GM21367 (cell line): ENCODE results near the gene OR7C2.

Experiments used
- ATAC-seq: cut with Tn5 transposase; IDR thresholded peaks from one replicate; pipeline ENCODE4 v1.9.1; 2021; ENCODE audit not compliant: unreplicated experiment

OR7C2 gene

DNA sequence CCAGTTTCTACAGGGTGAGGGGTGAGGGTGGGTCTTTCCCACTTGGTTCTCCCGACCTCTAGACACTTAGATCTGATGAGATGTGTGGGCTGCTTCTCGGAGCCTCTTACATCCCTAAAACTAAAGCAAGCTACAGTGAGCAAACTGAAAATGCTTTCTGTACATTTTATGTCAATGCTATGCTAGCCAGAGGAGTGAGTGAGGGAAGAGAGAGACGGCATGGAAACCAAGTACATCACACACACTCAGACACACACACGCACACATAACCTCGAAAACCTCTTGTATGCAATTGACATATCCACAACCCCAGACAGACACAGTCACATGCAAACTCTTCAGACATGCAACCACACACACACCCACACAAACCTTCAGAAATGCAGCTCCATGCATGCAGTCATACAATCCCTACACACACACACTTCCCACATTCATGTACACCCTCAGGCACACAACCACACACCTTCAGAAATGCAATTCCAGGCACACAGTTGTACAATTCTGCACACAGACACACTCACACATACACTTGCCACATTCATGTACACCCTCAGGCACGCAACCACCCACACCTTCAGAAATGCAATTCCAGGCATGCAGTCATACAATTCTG lies 37.0 kb downstream of the OR7C2 start:
- ATAC-seq = no peak

DNA sequence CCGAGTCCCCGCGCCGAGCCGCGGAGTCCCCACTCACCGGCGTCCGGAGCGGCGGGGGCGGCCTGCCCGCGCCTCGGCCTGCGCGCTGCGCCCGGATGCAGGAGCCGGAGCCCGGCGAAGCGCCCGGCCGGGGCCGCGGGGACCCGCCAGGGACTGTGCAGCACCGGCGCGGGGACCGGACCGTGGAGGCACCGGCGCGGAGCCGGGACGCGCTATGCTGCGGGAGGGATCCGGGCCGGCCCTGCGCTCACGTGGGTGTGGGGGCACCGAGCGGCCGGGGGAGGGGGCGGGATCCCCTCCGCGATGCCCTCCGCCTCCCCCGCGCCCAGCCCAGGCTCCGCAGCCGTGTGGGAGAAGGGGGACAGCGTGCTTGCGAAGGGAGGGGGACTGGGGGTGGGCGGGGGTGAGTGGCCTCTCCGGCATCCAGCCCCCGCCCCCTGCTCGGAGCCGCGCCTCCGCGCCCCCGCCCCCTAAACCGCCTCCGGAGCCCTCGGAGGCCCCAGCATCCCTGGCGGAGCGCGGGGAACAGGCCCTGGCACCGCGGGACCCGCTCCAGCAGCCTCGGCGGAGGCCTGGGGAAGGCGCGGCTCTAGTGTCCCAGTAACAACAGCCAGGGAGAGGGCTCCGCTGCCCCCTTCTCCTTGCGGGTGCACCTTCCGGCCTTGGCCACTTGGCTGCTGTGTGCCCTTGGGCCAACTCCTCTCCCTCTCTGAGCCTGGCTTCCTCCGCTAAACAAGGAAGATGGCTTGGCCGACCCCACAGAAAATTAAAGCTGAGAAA lies 38.4 kb downstream of the OR7C2 start, which contains the start of gene SLC1A6:
TSS of gene SLC1A6 (minus strand) at position 389 of the 780 bp plus-strand sequence. CDS start 6,954 bp downstream, outside the sequence.
- ATAC-seq = no peak

DNA sequence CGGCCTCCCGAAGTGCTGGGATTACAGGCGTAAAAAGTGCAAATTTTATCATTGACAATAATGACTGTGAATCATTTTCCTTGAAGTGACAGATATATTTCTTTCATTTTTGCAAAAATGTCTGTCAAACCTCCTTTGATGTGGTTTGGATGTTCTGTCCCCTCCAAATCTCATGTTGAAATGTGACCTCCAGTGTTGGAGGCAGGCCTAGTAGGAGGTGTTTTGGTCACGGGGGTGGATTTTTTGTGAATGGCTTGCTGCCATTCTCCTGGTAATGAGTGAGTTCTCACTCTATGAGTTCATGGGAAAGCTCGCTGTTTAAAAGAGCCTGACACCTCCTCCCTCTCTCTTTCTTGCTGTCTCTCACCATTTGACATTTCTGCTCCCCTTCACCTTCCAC lies 43.8 kb downstream of the OR7C2 start:
- ATAC-seq = no peak
